Measurements from ENCODE around the gene TFDP3. TPM values are rescaled to one million over a fixed set of nuclear protein-coding genes. Genes with fewer than 3 reads are reported as not detected.

TFDP3 gene
- total and polyA plus RNA-seq, 4 donors, result not detected

GRCh38 chrX:133177202-133177601, 41.0 kb downstream of the TFDP3 start (continued):
- no peak for TF ChIP-seq REST (IDR thresholded peaks at IDR 0.05)

GRCh38 chrX:133175605-133176004, 42.5 kb downstream of the TFDP3 start:
- DNase-seq (ENCODE audit: low spot score), result no peak
- TF ChIP-seq RAD21 (IDR thresholded peaks at IDR 0.05) (no peak), JUND (IDR thresholded peaks at IDR 0.05) (no peak), NR2F2 (IDR thresholded peaks at IDR 0.05) (no peak), GABPA (IDR thresholded peaks at IDR 0.05 in 1 of 2, conservative IDR thresholded peaks at IDR 0.05 in 1 of 2) (no peak), FOXA1 (IDR thresholded peaks at IDR 0.05) (no peak), YY1 (IDR thresholded peaks at IDR 0.05) (no peak), SP1 (IDR thresholded peaks at IDR 0.05) (no peak), HNF4G (IDR thresholded peaks at IDR 0.05) (no peak), RXRA (IDR thresholded peaks at IDR 0.05) (no peak), HNF4A (conservative IDR thresholded peaks at IDR 0.05) (no peak), CTCF (IDR thresholded peaks at IDR 0.05; ENCODE audit: low read depth, low read length, missing input control) (no peak), ZBTB33 (IDR thresholded peaks at IDR 0.05) (no peak), FOXA2 (IDR thresholded peaks at IDR 0.05) (no peak), TAF1 (conservative IDR thresholded peaks at IDR 0.05) (no peak), MAX (IDR thresholded peaks at IDR 0.05) (no peak), REST (IDR thresholded peaks at IDR 0.05) (no peak), ATF3 (IDR thresholded peaks at IDR 0.05) (no peak), EGR1 (IDR thresholded peaks at IDR 0.05; ENCODE audit: low read depth in 2 of 2) (no peak)
- H3K9ac ChIP-seq (ENCODE audit: low read depth in 1 of 2, low read length in 2 of 2), result no peak overlapping the region

More at GRCh38 chrX:133175605-133176004, 42.5 kb downstream of the TFDP3 start:
- Histone ChIP-seq H3K27ac (ENCODE audit: low read depth in 1 of 2, low read length in 2 of 2) (no peak overlapping the region), H3K4me3 (ENCODE audit: low read depth in 1 of 3, low read length in 3 of 3) (no peak overlapping the region), H3K27me3 (ENCODE audit: control insufficient read depth in 4 of 4, insufficient read depth in 4 of 4, low read length in 3 of 4) (peaks cover 0 to 3% (median 0%) of the 10 kb centered on the region in 4 donors), H3K36me3 (ENCODE audit: control insufficient read depth in 4 of 4, insufficient read depth in 3 of 4, low read depth in 1 of 4, low read length in 3 of 4) (no peaks in the 10 kb centered on the region), H3K4me1 (ENCODE audit: control insufficient read depth in 4 of 4, insufficient read depth in 4 of 4, low read length in 3 of 4) (no peaks in the 10 kb centered on the region), H3K9me3 (ENCODE audit: control insufficient read depth in 4 of 4, low read length in 3 of 4) (no peaks in the 10 kb centered on the region)
- WGBS, result 42% methylated on average over 2 of the region's 2 CpGs
